Dendritic cell treated with granulocyte-macrophage colony-stimulating factor and Interleukin-4, amounts not matched to agents 40 ng/mL and 50 ng/mL, for 4 days (primary cell): ENCODE results near the gene IFNA1.
A peak's percentile ranks its signal among the peaks of the same experiment; 100 is the strongest.

ENCODE experiments used
- H3K27ac Mint-ChIP-seq: one replicate; pipeline ENCODE4 v1.8.0; 2022; ENCODE audit warnings: mild to moderate bottlenecking, mixed read lengths
- H3K27me3 Mint-ChIP-seq: one replicate; pipeline ENCODE4 v1.8.0; 2022; ENCODE audit warnings: mild to moderate bottlenecking, mixed read lengths
- H3K36me3 Mint-ChIP-seq: one replicate; pipeline ENCODE4 v1.8.0; 2022; ENCODE audit warnings: low read depth, mixed read lengths
- H3K4me1 Mint-ChIP-seq: one replicate; pipeline ENCODE4 v1.8.0; 2022; ENCODE audit warnings: low read depth, mixed read lengths
- H3K4me3 Mint-ChIP-seq: one replicate; pipeline ENCODE4 v1.8.0; 2022; ENCODE audit warnings: mild to moderate bottlenecking, moderate library complexity, mixed read lengths
- H3K9me3 Mint-ChIP-seq: one replicate; pipeline ENCODE4 v1.8.0; 2022; ENCODE audit warnings: mixed read lengths
- intact Hi-C: fragments of 100-400 bp; cut with micrococcal nuclease; formaldehyde crosslinking; loops from one replicate; pipeline ENCODE4 v1.15.0; 2022

Gene IFNA1

DNA sequence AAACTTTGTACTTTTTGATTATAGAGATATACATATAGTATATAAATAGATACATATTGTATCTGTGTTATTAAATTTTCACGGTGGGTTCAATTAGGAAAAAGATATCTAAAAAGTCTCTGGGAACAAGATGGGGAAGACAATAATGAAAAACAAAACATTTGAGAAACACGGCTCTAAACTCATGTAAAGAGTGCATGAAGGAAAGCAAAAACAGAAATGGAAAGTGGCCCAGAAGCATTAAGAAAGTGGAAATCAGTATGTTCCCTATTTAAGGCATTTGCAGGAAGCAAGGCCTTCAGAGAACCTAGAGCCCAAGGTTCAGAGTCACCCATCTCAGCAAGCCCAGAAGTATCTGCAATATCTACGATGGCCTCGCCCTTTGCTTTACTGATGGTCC, at the start of gene IFNA1:
Gene IFNA1, plus strand, starts transcription at position 301 of the 400 bp plus-strand sequence. Its CDS starts 69 bp downstream, at position 370.
- peaks cover 42% of the 10 kb centered on the region for H3K27me3 Mint-ChIP-seq
- intact Hi-C loops = loop anchor here (5.0 kb wide), 1 partner anchor 188 kb away; no protein-coding TSS in a partner anchor
- peaks cover 10% of the 10 kb centered on the region for H3K4me1 Mint-ChIP-seq

GRCh38 chr9:21392270-21392669, 48.0 kb upstream of the IFNA1 start:
- peaks cover 10% of the 10 kb centered on the region for H3K4me1 Mint-ChIP-seq
- no peaks in the 10 kb centered on the region for H3K36me3 Mint-ChIP-seq
- intact Hi-C loops = no loop called here
- no peak overlapping the region for H3K27ac Mint-ChIP-seq
- no peaks in the 10 kb centered on the region for H3K9me3 Mint-ChIP-seq
- H3K27me3 Mint-ChIP-seq = peaks cover 74% of the 10 kb centered on the region
- H3K4me3 Mint-ChIP-seq = no peak overlapping the region

More for the DNA sequence above, at the start of gene IFNA1:
- Mint-ChIP-seq H3K4me3 (no peak within 1 kb of the TSS), H3K9me3 (no peaks in the 10 kb centered on the region), H3K36me3 (no peaks in the 10 kb centered on the region), H3K27ac (no peak within 1 kb of the TSS)

DNA sequence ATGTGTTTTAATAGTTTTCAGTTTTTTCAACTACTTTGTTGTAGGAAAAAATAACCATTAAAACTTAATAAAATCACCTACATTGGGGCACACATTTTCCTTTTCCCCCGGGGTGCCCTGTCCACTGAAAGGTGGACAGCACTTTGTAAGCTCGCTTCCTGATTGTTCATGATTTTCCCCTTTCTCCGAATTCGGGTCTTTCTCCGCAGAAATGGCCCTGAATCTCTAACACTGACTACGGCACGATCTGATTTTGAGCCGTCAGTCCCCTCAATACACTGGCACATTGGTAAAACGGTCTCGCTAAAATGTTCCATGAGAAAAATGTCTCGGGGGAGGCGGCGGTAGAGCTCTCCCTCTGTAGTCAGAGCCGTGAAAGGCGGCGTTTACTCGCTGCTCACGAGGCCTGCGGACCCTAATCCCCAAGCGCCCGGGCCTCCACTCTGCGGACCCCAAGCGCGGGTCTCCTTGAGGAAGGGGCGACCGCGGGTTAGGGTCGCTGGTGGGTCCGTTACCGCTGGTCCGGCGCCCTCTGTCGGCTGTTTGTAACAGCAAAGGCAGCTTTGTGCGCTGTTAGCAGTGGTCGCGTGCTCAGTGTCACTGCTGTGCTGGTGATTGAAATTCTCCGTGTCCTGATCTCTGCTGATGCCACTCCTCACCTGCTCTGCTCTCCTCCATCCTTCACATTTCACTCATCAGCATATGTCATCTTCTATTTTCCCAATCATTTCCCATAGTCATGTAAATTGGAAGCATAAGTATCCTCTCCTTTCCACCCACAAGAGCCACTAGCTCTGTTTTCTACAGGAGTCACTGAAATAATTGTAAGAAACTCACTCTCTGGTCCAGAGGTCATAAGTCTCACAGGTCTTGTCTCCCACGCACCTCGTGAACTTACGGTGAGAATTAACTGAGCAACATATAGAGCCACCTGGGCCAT, 44.2 kb upstream of the IFNA1 start:
- Mint-ChIP-seq H3K9me3 (no peaks in the 10 kb centered on the region), H3K36me3 (no peaks in the 10 kb centered on the region), H3K4me3 (peak overlapping the region; percentile 68), H3K27me3 (peaks cover 71% of the 10 kb centered on the region), H3K4me1 (peaks cover 10% of the 10 kb centered on the region), H3K27ac (no peak overlapping the region)
- intact Hi-C loops = loop anchor here (1.0 kb wide), 1 partner anchor 70 kb away; no protein-coding TSS in a partner anchor

DNA sequence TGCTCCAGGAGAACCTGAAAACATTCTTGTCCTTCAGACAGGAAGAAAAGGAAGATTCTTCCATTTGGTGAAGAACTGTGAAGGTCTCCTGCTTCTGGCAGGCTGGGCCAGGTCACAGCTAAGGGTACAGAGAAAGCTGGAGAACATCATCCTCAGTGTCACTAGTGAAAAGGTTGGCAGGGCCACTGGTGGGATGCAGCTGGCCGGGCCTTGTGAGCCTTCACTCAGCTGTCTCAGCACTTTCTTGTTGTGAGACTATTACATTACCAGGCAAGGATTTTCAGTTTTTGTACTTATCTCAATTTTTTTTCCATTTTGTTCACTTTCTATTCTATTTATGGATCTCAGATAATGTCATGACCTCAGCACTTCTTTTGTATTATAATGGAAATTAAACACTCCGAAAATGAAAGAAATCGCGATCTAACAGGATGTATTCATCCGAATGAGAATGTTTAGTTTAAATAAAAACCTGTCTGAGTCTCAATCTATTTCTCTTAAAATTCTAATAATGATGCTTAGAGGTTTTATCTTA, 41.2 kb upstream of the IFNA1 start:
- Mint-ChIP-seq H3K27ac (no peak overlapping the region), H3K9me3 (no peaks in the 10 kb centered on the region), H3K36me3 (no peaks in the 10 kb centered on the region), H3K4me3 (no peak overlapping the region), H3K4me1 (peaks cover 23% of the 10 kb centered on the region), H3K27me3 (peaks cover 69% of the 10 kb centered on the region)
- intact Hi-C loops = no loop called here

GRCh38 chr9:21399956-21400355, 40.3 kb upstream of the IFNA1 start:
- peaks cover 23% of the 10 kb centered on the region for H3K4me1 Mint-ChIP-seq
- intact Hi-C loops = loop anchor here (10.0 kb wide), 1 partner anchor 145 kb away; no protein-coding TSS in a partner anchor
- H3K36me3 Mint-ChIP-seq = no peaks in the 10 kb centered on the region
- no peak overlapping the region for H3K4me3 Mint-ChIP-seq
- no peaks in the 10 kb centered on the region for H3K9me3 Mint-ChIP-seq
- peaks cover 73% of the 10 kb centered on the region for H3K27me3 Mint-ChIP-seq
- no peak overlapping the region for H3K27ac Mint-ChIP-seq

- Mint-ChIP-seq H3K27ac (no peak overlapping the region), H3K4me1 (peaks cover 13% of the 10 kb centered on the region), H3K9me3 (no peaks in the 10 kb centered on the region), H3K4me3 (peak overlapping the region; percentile 53), H3K36me3 (no peaks in the 10 kb centered on the region), H3K27me3 (peaks cover 69% of the 10 kb centered on the region)
- intact Hi-C loops = loop anchor here (10.0 kb wide), 1 partner anchor 148 kb away; no protein-coding TSS in a partner anchor
Measured at GRCh38 chr9:21402386-21403251, 37.6 kb upstream of the IFNA1 start.

GRCh38 chr9:21404146-21404545, 36.1 kb upstream of the IFNA1 start:
- intact Hi-C loops = loop anchor here (10.0 kb wide), 1 partner anchor 149 kb away; no protein-coding TSS in a partner anchor
- Mint-ChIP-seq H3K9me3 (no peaks in the 10 kb centered on the region), H3K27me3 (peaks cover 57% of the 10 kb centered on the region), H3K4me3 (no peak overlapping the region), H3K4me1 (peaks cover 13% of the 10 kb centered on the region), H3K27ac (no peak overlapping the region), H3K36me3 (no peaks in the 10 kb centered on the region)

DNA sequence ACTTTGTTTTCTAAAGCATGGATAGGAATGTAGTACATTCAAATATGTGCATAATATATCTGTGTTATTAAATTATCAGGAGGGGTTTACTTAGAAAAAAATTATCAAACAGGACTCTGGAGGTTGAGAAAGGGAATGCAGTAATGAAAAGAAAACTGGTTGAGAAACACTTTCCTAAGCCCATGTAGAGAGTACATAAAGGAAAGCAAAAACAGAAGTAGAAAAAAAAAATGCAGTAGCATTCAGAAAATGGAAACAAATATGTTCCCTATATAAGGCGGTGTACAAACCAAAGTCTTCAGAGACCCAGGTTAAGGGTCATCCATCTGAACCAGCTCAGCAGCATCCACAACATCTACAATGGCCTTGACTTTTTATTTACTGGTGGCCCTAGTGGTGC, 31.4 kb upstream of the IFNA1 start, which contains the start of gene IFNA8:
Gene IFNA8, plus strand, starts transcription at position 301 of the 400 bp plus-strand sequence. Its CDS starts 60 bp downstream, at position 361.
- Mint-ChIP-seq H3K4me1 (no peaks in the 10 kb centered on the region), H3K9me3 (no peaks in the 10 kb centered on the region), H3K4me3 (no peak within 1 kb of the TSS), H3K27me3 (peaks cover 40% of the 10 kb centered on the region), H3K27ac (no peak within 1 kb of the TSS), H3K36me3 (no peaks in the 10 kb centered on the region)
- intact Hi-C loops = loop anchor here (10.0 kb wide), 1 partner anchor 154 kb away; no protein-coding TSS in a partner anchor

- peaks cover 32% of the 10 kb centered on the region for H3K27me3 Mint-ChIP-seq
- H3K4me1 Mint-ChIP-seq = no peaks in the 10 kb centered on the region
- no peaks in the 10 kb centered on the region for H3K36me3 Mint-ChIP-seq
- intact Hi-C loops = no loop called here
- H3K27ac Mint-ChIP-seq = no peak overlapping the region
- no peak overlapping the region for H3K4me3 Mint-ChIP-seq
- H3K9me3 Mint-ChIP-seq = no peaks in the 10 kb centered on the region
Measured at GRCh38 chr9:21412107-21412506, 28.1 kb upstream of the IFNA1 start.

- Mint-ChIP-seq H3K9me3 (no peaks in the 10 kb centered on the region), H3K36me3 (no peaks in the 10 kb centered on the region), H3K27ac (no peak overlapping the region), H3K27me3 (peaks cover 28% of the 10 kb centered on the region), H3K4me1 (no peaks in the 10 kb centered on the region), H3K4me3 (no peak overlapping the region)
- intact Hi-C loops = no loop called here
Measured at GRCh38 chr9:21413151-21413550, 27.1 kb upstream of the IFNA1 start.

GRCh38 chr9:21413624-21414023, 26.6 kb upstream of the IFNA1 start:
- H3K27me3 Mint-ChIP-seq = peaks cover 28% of the 10 kb centered on the region
- H3K36me3 Mint-ChIP-seq = no peaks in the 10 kb centered on the region
- H3K4me1 Mint-ChIP-seq = no peaks in the 10 kb centered on the region
- no peak overlapping the region for H3K4me3 Mint-ChIP-seq
- no peak overlapping the region for H3K27ac Mint-ChIP-seq
- H3K9me3 Mint-ChIP-seq = no peaks in the 10 kb centered on the region
- intact Hi-C loops = no loop called here

GRCh38 chr9:21414220-21414940, 25.9 kb upstream of the IFNA1 start:
- intact Hi-C loops = no loop called here
- H3K27ac Mint-ChIP-seq = no peak overlapping the region
- H3K27me3 Mint-ChIP-seq = peaks cover 30% of the 10 kb centered on the region
- H3K9me3 Mint-ChIP-seq = no peaks in the 10 kb centered on the region
- H3K4me1 Mint-ChIP-seq = no peaks in the 10 kb centered on the region
- H3K4me3 Mint-ChIP-seq = no peak overlapping the region
- H3K36me3 Mint-ChIP-seq = no peaks in the 10 kb centered on the region
